NCI-H187 (cell line): Measurements from ENCODE around the gene VPS16.

Experiments
- DNase-seq, 2 experiments: peaks; one replicate each; lab custom pipeline; 2025; lab: John Stamatoyannopoulos, UW

VPS16 gene

GRCh38 chr20:2902291-2902690 is 61.7 kb downstream of the VPS16 start:
- no peak for DNase-seq

- no peak for DNase-seq
Observed at GRCh38 chr20:2902818-2903217, 62.3 kb downstream of the VPS16 start.

- no peak for DNase-seq
Observed at GRCh38 chr20:2903686-2904085, 63.1 kb downstream of the VPS16 start.

GRCh38 chr20:2907519-2907918 is 67.0 kb downstream of the VPS16 start:
- DNase-seq, result no peak

GRCh38 chr20:2909953-2910352 is 69.4 kb downstream of the VPS16 start:
- no peak for DNase-seq

- no peak for DNase-seq
Observed at GRCh38 chr20:2911200-2911599, 70.7 kb downstream of the VPS16 start.

- DNase-seq, result no peak
Observed at GRCh38 chr20:2914160-2914559, 73.6 kb downstream of the VPS16 start.
